GM18499 (cell line): ENCODE measurements around the gene RBL2.

Source experiments
- ATAC-seq: cut with Tn5 transposase; IDR thresholded peaks from one replicate; pipeline ENCODE4 v1.9.1; 2021; ENCODE audit warnings: moderate number of reproducible peaks; ENCODE audit not compliant: insufficient read depth, unreplicated experiment

RBL2 gene

GRCh38 chr16:53449816-53450517 is 15.7 kb downstream of the RBL2 start:
- no peak for ATAC-seq

DNA sequence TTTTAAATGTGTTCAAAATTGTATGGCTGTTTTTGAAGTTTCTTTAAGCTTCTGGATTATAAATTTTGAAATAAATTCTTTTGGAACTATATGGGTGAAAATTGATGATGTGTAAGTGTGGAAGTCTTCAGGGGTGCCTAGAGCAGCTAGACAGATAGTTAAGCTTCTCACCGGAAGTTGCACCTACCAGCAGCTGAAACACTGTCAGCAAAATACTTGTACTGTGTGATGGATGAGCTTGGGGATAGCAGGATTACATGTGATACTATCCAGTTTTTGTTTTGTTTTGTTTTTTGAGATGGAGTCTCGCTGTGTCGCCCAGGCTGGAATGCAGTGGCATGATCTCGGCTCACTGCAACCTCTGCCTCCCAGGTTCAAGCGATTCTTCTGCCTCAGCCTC is 19.7 kb downstream of the RBL2 start:
- ATAC-seq = no peak

DNA sequence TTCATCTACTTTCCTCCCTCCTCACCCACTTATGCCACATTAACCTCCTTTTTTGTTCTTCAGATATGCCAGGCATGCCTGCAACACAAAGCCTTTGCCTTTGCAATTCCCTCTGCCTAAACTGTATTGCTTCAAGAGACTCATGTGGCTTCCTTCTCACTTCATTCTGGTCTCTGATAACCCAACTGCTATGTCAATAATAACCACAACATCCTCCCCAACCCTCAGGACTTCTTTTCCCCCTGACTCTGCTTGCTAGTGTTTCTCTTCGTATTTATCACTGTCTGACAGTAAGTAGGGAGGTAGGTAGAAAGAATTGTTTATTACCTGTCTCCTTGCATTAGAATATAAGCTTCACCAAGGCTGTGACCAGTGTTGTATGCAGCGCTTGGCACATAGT is 22.4 kb downstream of the RBL2 start:
- ATAC-seq = no peak

- peak; percentile 100 for ATAC-seq
Observed at GRCh38 chr16:53457670-53458069, 23.4 kb downstream of the RBL2 start.

DNA sequence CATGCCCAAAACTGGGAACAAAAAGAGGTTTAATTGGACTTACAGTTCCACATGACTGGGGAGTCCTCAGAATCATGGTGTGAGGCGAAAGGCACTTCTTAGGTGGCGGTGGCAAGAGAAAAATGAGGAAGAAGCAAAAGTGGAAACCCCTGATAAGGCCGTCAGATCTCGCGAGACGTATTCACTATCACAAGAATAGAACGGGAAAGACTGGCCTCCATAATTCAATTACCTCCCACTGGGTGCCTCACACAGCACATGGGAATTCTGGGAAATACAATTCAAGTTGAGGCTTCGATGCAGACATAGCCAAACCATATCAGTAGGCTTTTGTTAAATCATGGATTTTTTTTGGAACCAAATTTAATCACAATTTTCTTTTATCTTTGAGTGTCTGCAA is 24.4 kb downstream of the RBL2 start:
- ATAC-seq = no peak

- no peak for ATAC-seq
Observed at GRCh38 chr16:53465606-53466280, 31.5 kb downstream of the RBL2 start.

DNA sequence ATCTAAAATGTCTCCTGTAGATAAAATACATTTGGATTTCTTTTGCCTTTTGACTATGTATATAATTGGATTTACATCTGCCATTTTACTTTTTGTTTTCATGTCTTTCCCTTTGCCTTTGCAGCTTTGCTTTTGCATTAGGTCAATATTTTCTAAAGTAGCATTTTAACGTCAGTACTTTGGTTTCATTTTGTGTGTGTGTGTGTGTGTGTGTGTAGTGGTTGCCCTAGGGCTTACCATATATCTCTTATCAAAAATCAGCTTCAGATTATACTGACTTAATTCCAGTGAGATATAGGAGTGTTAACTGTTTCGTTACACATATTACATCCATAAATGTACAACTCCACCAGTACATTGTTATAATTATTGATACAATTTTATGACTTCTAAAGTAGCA is 42.6 kb downstream of the RBL2 start:
- no peak for ATAC-seq

DNA sequence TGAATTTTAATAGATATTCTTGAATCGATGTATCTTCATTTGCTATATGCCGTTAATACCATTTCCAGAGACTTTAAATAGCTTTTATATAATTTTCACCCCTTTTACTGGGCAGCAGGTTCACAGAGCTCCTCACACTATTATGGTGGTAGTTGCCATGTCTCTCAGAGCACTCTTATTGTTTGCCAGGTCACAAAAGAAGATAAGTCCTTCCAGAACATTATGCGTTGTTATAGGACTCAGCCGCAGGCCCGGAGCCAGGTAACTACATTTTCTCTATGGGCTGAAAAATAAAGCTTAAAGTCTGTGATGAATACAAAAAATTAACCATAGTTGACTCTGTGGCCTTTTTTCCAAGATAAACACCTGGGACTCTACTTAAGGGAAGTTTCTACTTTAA is 44.7 kb downstream of the RBL2 start:
- no peak for ATAC-seq

GRCh38 chr16:53480394-53480793 is 46.1 kb downstream of the RBL2 start:
- ATAC-seq = no peak

GRCh38 chr16:53482123-53482522 is 47.9 kb downstream of the RBL2 start:
- no peak for ATAC-seq

GRCh38 chr16:53484542-53484941 is 50.3 kb downstream of the RBL2 start:
- ATAC-seq = no peak

DNA sequence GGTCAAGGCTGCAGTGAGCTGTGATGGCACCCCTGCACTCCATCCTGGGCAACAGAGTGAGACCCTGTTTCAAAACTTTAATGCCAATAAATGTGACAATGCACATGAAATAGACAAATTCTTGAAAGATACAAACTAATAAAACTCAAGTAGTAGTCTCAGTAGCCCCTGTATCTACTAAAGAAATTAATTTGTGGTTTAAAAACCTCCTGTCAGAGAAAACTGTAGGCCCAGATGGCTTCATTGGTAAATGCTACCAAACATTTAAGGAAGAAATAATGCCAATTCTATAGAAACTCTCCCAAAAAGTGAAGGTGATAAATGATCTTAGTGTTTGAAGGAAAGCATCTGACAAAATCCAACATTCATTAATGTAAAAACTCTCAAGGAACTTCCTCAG is 52.0 kb downstream of the RBL2 start:
- ATAC-seq = no peak

GRCh38 chr16:53489755-53490154 is 55.5 kb downstream of the RBL2 start:
- no peak for ATAC-seq

DNA sequence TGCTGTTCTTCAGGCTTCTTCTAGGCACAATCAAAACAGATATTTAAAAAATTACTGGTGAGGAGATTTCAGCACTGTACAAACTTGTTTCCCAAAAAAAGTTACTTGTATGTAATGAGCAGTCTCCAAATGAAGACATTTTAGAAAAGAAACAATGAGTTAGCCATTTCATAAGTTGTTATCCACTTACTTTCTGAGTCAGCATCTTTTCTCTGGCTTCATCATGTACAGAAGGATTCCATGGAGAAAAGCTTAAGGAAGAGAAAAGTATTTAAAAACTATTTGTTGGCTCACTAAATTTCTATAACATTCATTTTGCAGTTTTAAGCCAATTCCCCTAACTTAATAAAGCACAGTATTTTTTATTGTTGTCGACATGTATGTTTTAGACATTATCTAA is 58.2 kb downstream of the RBL2 start:
- no peak for ATAC-seq

DNA sequence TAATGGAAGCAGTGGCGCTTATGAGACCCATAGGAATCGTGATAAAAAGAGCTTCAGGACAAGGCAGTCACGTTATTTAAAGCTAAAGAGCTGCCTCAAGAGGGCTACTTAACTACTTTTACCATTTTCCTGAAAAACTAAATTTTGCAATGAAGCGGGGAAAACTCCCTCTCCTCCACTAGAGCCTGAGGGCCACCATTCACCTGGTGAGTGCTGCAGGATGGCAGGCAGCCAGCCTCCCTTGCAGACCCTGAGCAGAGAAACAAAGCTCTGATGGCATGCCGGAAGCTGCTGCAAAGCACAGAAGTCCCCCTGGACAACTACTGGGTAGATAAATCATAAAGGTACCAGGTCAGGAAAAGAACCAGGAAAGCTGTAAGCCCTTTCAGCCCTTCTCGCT is 60.4 kb downstream of the RBL2 start:
- ATAC-seq = no peak

DNA sequence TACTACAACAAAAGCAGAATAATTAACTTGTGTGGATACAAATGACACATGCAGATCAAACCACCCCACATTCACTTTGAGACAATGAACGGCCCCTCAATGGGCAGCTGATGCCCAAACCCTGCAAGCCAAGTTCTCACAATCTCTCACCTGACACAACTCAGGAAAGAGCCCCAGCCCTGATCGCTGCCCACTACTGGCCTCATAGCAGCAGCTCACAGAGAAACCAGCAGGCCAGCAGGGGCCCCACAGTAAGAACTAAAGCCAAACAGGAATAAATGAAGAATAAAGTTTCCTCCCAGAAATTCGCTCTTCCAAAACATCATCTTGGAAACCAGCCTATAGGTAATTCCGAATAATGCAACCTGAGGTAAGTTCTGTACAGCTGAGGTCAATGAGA is 61.1 kb downstream of the RBL2 start:
- no peak for ATAC-seq

- ATAC-seq = no peak
Observed at GRCh38 chr16:53498984-53499383, 64.7 kb downstream of the RBL2 start.

- ATAC-seq = no peak
Observed at GRCh38 chr16:53501216-53501859, 67.1 kb downstream of the RBL2 start.

GRCh38 chr16:53502331-53503269 is 68.3 kb downstream of the RBL2 start, which contains the start of gene AKTIP:
AKTIP (minus strand) TSS chr16:53503209; CDS start chr16:53500259, 2,950 bp downstream.
- ATAC-seq = peak; percentile 8

GRCh38 chr16:53503270-53503923 is 69.1 kb downstream of the RBL2 start:
- peak; percentile 94 for ATAC-seq
